HepG2 (cell line): ENCODE measurements around the gene ANKRD17. TPM values are rescaled to one million over a fixed set of nuclear protein-coding genes. Genes with fewer than 3 reads are reported as not detected.

ENCODE experiments used
- ELF3 ChIP-seq: IDR thresholded peaks from 2 replicates; pipeline ENCODE4 v1.6.1; 2016; ENCODE audit warnings: missing genetic modification reagents, missing compliant biosample characterization
- EZH2 ChIP-seq: conservative IDR thresholded peaks from 2 replicates; pipeline ENCODE4 v1.6.1; 2012; ENCODE audit warnings: mild to moderate bottlenecking, low read depth, low read length, moderate library complexity
- GZF1 ChIP-seq: sonication (generic); formaldehyde crosslinking; IDR thresholded peaks from 2 replicates; pipeline ENCODE4 v1.5.1; 2020; ENCODE audit warnings: mild to moderate bottlenecking, missing genetic modification reagents
- HBP1 ChIP-seq: IDR thresholded peaks from 2 replicates; pipeline ENCODE4 v1.6.1; 2016; ENCODE audit warnings: low read depth, control low read depth
- JUNB ChIP-seq: sonication (generic); formaldehyde crosslinking; IDR thresholded peaks from 2 replicates; pipeline ENCODE4 v1.8.0; 2022; ENCODE audit warnings: missing genetic modification reagents, mild to moderate bottlenecking, borderline replicate concordance
- KDM1A ChIP-seq: IDR thresholded peaks from 2 replicates; pipeline ENCODE4 v1.6.1; 2016; ENCODE audit warnings: missing compliant biosample characterization
- LRRFIP1 ChIP-seq: sonication (generic); formaldehyde crosslinking; conservative IDR thresholded peaks from 2 replicates; pipeline ENCODE4 v1.4.0; 2020; ENCODE audit warnings: missing genetic modification reagents
- NCOA1 ChIP-seq: sonication (generic); formaldehyde crosslinking; IDR thresholded peaks from 2 replicates; pipeline ENCODE4 v1.9.0; 2021; ENCODE audit warnings: missing genetic modification reagents
- SNRNP70 ChIP-seq: fragments of 200-400 bp; formaldehyde crosslinking; IDR thresholded peaks from 2 replicates; pipeline ENCODE4 v1.6.1; 2017; ENCODE audit warnings: mild to moderate bottlenecking, low read depth, low read length, moderate library complexity
- SP4 ChIP-seq: sonication (generic); formaldehyde crosslinking; IDR thresholded peaks from 2 replicates; pipeline ENCODE4 v1.8.1; 2023; ENCODE audit warnings: mild to moderate bottlenecking, missing genetic modification reagents
- TCF7 ChIP-seq: sonication (generic); IDR thresholded peaks from 2 replicates; pipeline ENCODE4 v1.6.1; 2016; ENCODE audit warnings: antibody characterized with exemption, low read depth
- U2AF2 ChIP-seq: fragments of 200-400 bp; formaldehyde crosslinking; IDR thresholded peaks from 2 replicates; pipeline ENCODE4 v1.6.1; 2017; ENCODE audit warnings: low read depth, mild to moderate bottlenecking, low read length
- ZNF136 ChIP-seq: sonication (generic); formaldehyde crosslinking; IDR thresholded peaks from 2 replicates; pipeline ENCODE4 v1.8.1; 2022; ENCODE audit warnings: low read depth, mild to moderate bottlenecking, moderate library complexity, missing genetic modification reagents
- ZNF337 ChIP-seq: sonication (generic); formaldehyde crosslinking; IDR thresholded peaks from 2 replicates; pipeline ENCODE4 v1.5.1; 2020; ENCODE audit warnings: missing genetic modification reagents, low read depth, mild to moderate bottlenecking, borderline replicate concordance
- ZNF543 ChIP-seq: sonication (generic); formaldehyde crosslinking; IDR thresholded peaks from 2 replicates; pipeline ENCODE4 v1.4.0; 2020; ENCODE audit warnings: mild to moderate bottlenecking, missing genetic modification reagents
- ZNF792 ChIP-seq: IDR thresholded peaks from 2 replicates; pipeline ENCODE4 v1.6.1; 2016
- ZXDC ChIP-seq: sonication (generic); formaldehyde crosslinking; IDR thresholded peaks from 2 replicates; pipeline ENCODE4 v1.5.0; 2020; ENCODE audit warnings: mild to moderate bottlenecking, missing genetic modification reagents
- polyA plus RNA-seq, 8 experiments: library from polyadenylated mRNA; depleted of rRNA in 3 of 8; stranded (reverse) in 7 of 8; unstranded in 1 of 8; fragments of >200 nt; fragmentation: Illumina TruSeq in 4 of 8; extraction: Trizol in 4 of 8; gene quantifications; 2 replicates each; pipeline versions ENCODE4 v1.2.1 to v1.2.3, GENCODE V29; 2011 to 2016; ENCODE audit warnings: low read depth in 4 of 8, missing spikeins in 1 of 8, mixed read lengths in 1 of 8; ENCODE audit not compliant: insufficient read depth in 1 of 8
- total RNA-seq, 5 experiments: library from RNA; depleted of rRNA; stranded (reverse); fragments of >200 nt; fragmentation: Illumina TruSeq; extraction: Trizol; gene quantifications; 2 replicates each; pipeline ENCODE4 v1.2.3, GENCODE V29; 2016; ENCODE audit warnings: low read depth in 1 of 5
- TF ChIP-seq, protein P1 (sequence below): sonication (generic); formaldehyde crosslinking; IDR thresholded peaks from 2 replicates; pipeline ENCODE4 v1.5.1; 2020; ENCODE audit warnings: missing genetic modification reagents, mild to moderate bottlenecking, borderline replicate concordance
- TF ChIP-seq, protein P2 (sequence below): sonication (generic); formaldehyde crosslinking; IDR thresholded peaks from 2 replicates; pipeline ENCODE4 v1.4.0; 2020; ENCODE audit warnings: missing genetic modification reagents

ANKRD17 gene
- total and polyA plus RNA-seq, 2 of the 13 experiments (the other 11 are each of a cell fraction or from before 2014, with no cell fraction given), result 55.7 to 61.1 TPM

GRCh38 chr4:73069338-73070073 is 189.1 kb downstream of the ANKRD17 start, which contains the start of gene COX18 (continued):
- TF ChIP-seq ZXDC (CRISPR knock-in tag) (peak; percentile 86; the same call in 1 of the 2 replicates), ZNF337 (CRISPR knock-in tag) (0 out of 2 replicates have a peak, but pooled peaks have one; percentile 65), ZNF136 (CRISPR knock-in tag) (no peak), GZF1 (CRISPR knock-in tag) (peak; percentile 57; the same call in 1 of the 2 replicates), NCOA1 (CRISPR knock-in tag) (0 out of 2 replicates have a peak, but pooled peaks have one; percentile 49), KDM1A (no peak), SNRNP70 (no peak), LRRFIP1 (CRISPR knock-in tag) (no peak), ZNF543 (CRISPR knock-in tag) (peak; percentile 77), ZNF792 (CRISPR knock-in tag) (peak; percentile 83; the same call in 1 of the 2 replicates), U2AF2 (no peak), JUNB (CRISPR knock-in tag) (no peak; the same call in 1 of the 2 replicates), EZH2 (no peak), ELF3 (CRISPR knock-in tag) (no peak; the same call in none of the 2 replicates), HBP1 (peak; percentile 89), SP4 (CRISPR knock-in tag) (peak; percentile 61), TCF7 (no peak)
- TF ChIP-seq, protein P1, sequence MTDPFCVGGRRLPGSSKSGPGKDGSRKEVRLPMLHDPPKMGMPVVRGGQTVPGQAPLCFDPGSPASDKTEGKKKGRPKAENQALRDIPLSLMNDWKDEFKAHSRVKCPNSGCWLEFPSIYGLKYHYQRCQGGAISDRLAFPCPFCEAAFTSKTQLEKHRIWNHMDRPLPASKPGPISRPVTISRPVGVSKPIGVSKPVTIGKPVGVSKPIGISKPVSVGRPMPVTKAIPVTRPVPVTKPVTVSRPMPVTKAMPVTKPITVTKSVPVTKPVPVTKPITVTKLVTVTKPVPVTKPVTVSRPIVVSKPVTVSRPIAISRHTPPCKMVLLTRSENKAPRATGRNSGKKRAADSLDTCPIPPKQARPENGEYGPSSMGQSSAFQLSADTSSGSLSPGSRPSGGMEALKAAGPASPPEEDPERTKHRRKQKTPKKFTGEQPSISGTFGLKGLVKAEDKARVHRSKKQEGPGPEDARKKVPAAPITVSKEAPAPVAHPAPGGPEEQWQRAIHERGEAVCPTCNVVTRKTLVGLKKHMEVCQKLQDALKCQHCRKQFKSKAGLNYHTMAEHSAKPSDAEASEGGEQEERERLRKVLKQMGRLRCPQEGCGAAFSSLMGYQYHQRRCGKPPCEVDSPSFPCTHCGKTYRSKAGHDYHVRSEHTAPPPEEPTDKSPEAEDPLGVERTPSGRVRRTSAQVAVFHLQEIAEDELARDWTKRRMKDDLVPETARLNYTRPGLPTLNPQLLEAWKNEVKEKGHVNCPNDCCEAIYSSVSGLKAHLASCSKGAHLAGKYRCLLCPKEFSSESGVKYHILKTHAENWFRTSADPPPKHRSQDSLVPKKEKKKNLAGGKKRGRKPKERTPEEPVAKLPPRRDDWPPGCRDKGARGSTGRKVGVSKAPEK (CRISPR knock-in tag), result no peak
- TF ChIP-seq, protein P2, sequence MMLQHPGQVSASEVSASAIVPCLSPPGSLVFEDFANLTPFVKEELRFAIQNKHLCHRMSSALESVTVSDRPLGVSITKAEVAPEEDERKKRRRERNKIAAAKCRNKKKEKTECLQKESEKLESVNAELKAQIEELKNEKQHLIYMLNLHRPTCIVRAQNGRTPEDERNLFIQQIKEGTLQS (CRISPR knock-in tag), result peak; percentile 77
